Measurements from ENCODE around the gene DIAPH1.

The DIAPH1 gene

GRCh38 chr5:141533897-141534296, 84.9 kb downstream of the DIAPH1 start:
- TF ChIP-seq ZNF274 (IDR thresholded peaks at IDR 0.05; ENCODE audit: low read depth, low read length), result no peak

DNA sequence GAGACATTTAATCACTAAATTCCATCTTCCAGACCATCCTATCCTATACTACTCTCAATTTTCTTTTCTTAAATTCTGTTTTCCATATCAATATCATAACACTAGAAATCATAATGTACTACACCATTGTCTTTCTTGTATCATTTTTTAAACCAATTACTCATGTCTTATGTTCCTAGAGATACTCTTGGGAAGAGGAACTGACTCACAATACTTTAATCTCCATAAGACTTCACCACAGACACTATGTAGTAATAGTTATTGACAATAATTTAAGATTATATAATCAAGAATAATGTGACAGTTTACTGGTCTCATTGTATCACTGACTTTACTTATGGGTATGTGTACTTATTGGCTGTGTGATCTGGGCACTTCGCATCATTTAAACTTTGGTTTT, 86.1 kb downstream of the DIAPH1 start:
- TF ChIP-seq ZNF274 (IDR thresholded peaks at IDR 0.05; ENCODE audit: low read depth, low read length), result no peak

More at GRCh38 chr5:141533897-141534296, 84.9 kb downstream of the DIAPH1 start:
- no peak overlapping the region for H3K4me3 ChIP-seq (ENCODE audit: low read length)

DNA sequence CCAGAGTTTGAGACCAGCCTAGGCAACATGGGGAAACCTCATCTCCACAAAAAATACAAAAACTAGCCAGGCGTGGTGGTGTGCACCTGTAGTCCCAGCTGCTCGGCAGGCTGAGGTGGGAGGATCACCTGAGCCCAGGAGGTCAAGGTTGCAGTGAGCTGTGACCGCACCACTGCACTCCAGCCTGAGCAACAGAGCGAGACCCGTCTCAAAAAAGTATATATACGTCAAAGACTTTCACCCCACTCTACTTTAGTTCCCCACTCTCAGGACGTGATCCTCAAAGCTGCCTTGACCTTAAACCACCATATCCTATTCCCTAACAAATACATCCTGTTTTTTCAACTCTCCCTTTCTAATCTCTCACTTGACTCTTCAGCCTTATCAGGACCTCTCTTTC, 88.9 kb downstream of the DIAPH1 start:
- no peak for TF ChIP-seq ZNF274 (IDR thresholded peaks at IDR 0.05; ENCODE audit: low read depth, low read length)
- H3K4me3 ChIP-seq (ENCODE audit: low read length), result no peak overlapping the region

More for the DNA sequence above, 86.1 kb downstream of the DIAPH1 start:
- no peak overlapping the region for H3K4me3 ChIP-seq (ENCODE audit: low read length)

GRCh38 chr5:141529002-141529401, 89.8 kb downstream of the DIAPH1 start:
- H3K4me3 ChIP-seq (ENCODE audit: low read length), result no peak overlapping the region
- TF ChIP-seq ZNF274 (IDR thresholded peaks at IDR 0.05; ENCODE audit: low read depth, low read length), result no peak

- TF ChIP-seq ZNF274 (IDR thresholded peaks at IDR 0.05; ENCODE audit: low read depth, low read length), result no peak
- no peak overlapping the region for H3K4me3 ChIP-seq (ENCODE audit: low read length)
Measured at GRCh38 chr5:141528291-141528984, 90.4 kb downstream of the DIAPH1 start.

DNA sequence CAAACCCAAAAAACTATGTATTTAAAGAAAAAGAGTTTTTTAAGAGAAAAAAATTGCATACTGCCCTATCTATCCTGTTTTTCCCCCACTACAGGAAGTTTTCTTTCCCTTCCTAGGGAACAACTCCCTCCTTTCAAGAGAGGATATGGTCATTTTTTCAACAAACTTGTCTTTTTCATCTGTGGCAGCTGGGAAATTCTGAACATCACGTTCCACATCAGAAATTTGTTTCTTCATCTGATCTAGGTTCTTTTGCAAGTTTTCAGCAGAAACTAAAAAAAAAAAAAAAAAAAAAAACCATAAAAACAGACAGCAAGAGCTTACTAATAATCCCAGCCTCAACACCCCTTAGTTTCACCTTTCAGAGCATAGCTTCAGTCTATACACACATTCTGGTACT, 91.4 kb downstream of the DIAPH1 start:
- TF ChIP-seq ZNF274 (IDR thresholded peaks at IDR 0.05; ENCODE audit: low read depth, low read length), result no peak
- H3K4me3 ChIP-seq (ENCODE audit: low read length), result no peak overlapping the region

GRCh38 chr5:141525653-141526052, 93.1 kb downstream of the DIAPH1 start:
- no peak for TF ChIP-seq ZNF274 (IDR thresholded peaks at IDR 0.05; ENCODE audit: low read depth, low read length)
- no peak overlapping the region for H3K4me3 ChIP-seq (ENCODE audit: low read length)

- TF ChIP-seq ZNF274 (IDR thresholded peaks at IDR 0.05; ENCODE audit: low read depth, low read length), result no peak
- no peak overlapping the region for H3K4me3 ChIP-seq (ENCODE audit: low read length)
Measured at GRCh38 chr5:141524604-141525597, 93.9 kb downstream of the DIAPH1 start.

DNA sequence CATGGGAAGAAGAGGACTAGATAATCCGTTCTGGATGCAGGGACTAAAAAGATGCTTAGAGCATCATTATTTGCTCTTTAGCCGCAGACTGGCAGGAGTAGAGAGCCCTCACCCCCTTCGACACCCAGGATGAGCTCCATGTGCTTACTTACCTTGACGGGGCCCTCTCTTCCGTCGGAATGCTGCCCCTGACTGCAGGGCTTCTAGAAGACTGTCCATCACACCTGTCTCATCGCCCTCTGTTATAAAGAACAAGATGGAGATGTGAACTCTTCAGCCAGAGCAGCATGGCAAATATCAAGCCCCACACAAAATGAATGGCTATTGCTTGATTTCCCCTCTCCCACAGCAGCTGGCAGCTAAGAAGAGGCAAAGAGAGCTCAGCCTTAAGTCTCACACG, 94.8 kb downstream of the DIAPH1 start:
- no peak overlapping the region for H3K4me3 ChIP-seq (ENCODE audit: low read length)
- no peak for TF ChIP-seq ZNF274 (IDR thresholded peaks at IDR 0.05; ENCODE audit: low read depth, low read length)

DNA sequence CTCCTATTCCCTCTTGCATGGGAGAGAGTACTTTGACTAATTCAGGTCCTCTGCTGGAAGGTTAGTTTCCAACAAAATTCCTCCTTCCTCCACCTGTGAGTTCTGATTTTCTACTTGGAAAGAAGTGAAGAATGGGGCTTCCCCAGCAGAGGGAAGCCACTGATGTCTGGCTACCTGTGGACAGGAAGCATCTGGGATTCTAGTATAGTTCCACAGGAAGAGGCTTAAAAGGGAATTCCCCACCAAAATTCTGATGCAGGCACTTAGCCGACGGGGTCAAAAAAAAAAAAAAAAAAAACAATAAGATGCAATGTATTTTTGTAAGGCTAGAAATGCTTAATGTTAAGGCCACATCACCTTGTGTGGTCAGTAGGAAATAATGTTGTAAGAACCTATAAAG, 96.5 kb downstream of the DIAPH1 start:
- no peak overlapping the region for H3K4me3 ChIP-seq (ENCODE audit: low read length)

DNA sequence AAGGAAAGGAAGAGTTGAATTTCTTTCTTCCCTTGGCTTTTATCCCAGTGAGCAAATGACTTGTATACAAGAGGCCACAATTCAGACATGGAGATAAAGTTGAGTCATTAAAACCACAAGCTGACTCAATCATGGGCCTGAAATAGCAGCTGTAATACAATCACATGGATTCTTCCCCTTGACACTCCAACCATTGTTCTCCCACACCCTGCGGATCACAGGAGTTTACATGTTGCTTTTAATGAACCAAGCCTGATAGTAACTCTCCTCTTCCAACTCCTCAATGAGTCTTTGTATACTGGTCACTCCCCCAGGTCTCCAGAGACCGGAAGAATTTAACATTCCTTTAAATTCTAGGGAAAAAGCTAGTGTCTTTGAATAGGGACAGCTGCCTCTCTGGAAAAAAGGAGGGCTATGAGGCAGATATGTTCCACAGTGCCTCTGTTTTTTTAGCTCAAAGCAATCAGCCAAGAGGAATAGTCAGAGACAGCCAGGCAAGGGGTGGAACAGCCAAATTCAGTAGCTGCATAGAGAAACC, 97.5 kb downstream of the DIAPH1 start:
- TF ChIP-seq ZNF274 (IDR thresholded peaks at IDR 0.05; ENCODE audit: low read depth, low read length), result no peak
- H3K4me3 ChIP-seq (ENCODE audit: low read length), result no peak overlapping the region

More for the DNA sequence above, 96.5 kb downstream of the DIAPH1 start:
- no peak for TF ChIP-seq ZNF274 (IDR thresholded peaks at IDR 0.05; ENCODE audit: low read depth, low read length)

- no peak for TF ChIP-seq ZNF274 (IDR thresholded peaks at IDR 0.05; ENCODE audit: low read depth, low read length)
- H3K4me3 ChIP-seq (ENCODE audit: low read length), result no peak overlapping the region
Measured at GRCh38 chr5:141519605-141520565, 98.9 kb downstream of the DIAPH1 start.

GRCh38 chr5:141518618-141519015, 100.2 kb downstream of the DIAPH1 start:
- no peak overlapping the region for H3K4me3 ChIP-seq (ENCODE audit: low read length)
- TF ChIP-seq ZNF274 (IDR thresholded peaks at IDR 0.05; ENCODE audit: low read depth, low read length), result no peak

Measured in GM08714 (cell line).